Measurements from ENCODE around the gene PLXND1. TPM values are rescaled to one million over a fixed set of nuclear protein-coding genes. Genes with fewer than 3 reads are reported as not detected.

Gene PLXND1
- polyA plus RNA-seq, 1 donor = 51.2 TPM

GRCh38 chr3:129558772-129559564, 47.5 kb downstream of the PLXND1 start:
- no peak for DNase-seq
- Histone ChIP-seq H3K27me3 (ENCODE audit: control insufficient read depth, insufficient read depth, low read length) (no peaks in the 10 kb centered on the region), H3K4me1 (ENCODE audit: control insufficient read depth, insufficient read depth, low read length) (peaks cover 16% of the 10 kb centered on the region), H3K4me3 (ENCODE audit: low read length) (no peak overlapping the region), H3K27ac (ENCODE audit: low read length) (no peak overlapping the region), H3K36me3 (ENCODE audit: control insufficient read depth, insufficient read depth, low read length) (peaks cover 18% of the 10 kb centered on the region), H3K9me3 (ENCODE audit: control insufficient read depth, low read depth, low read length) (no peaks in the 10 kb centered on the region)
- no CpG with 5 or more reads among the region's 11 CpGs for WGBS (ENCODE audit: insufficient coverage, low lambda C conversion rate)

GRCh38 chr3:129558081-129558771, 48.2 kb downstream of the PLXND1 start:
- 100% methylated on average over 1 of the region's 15 CpGs for WGBS (ENCODE audit: insufficient coverage, low lambda C conversion rate)
- H3K27ac ChIP-seq (ENCODE audit: low read length) = no peak overlapping the region
- no peaks in the 10 kb centered on the region for H3K9me3 ChIP-seq (ENCODE audit: control insufficient read depth, low read depth, low read length)
- H3K4me3 ChIP-seq (ENCODE audit: low read length) = no peak overlapping the region
- H3K4me1 ChIP-seq (ENCODE audit: control insufficient read depth, insufficient read depth, low read length) = peaks cover 16% of the 10 kb centered on the region
- H3K36me3 ChIP-seq (ENCODE audit: control insufficient read depth, insufficient read depth, low read length) = peaks cover 18% of the 10 kb centered on the region
- no peaks in the 10 kb centered on the region for H3K27me3 ChIP-seq (ENCODE audit: control insufficient read depth, insufficient read depth, low read length)
- DNase-seq = no peak

- H3K36me3 ChIP-seq (ENCODE audit: control insufficient read depth, insufficient read depth, low read length) = peaks cover 14% of the 10 kb centered on the region
- H3K4me1 ChIP-seq (ENCODE audit: control insufficient read depth, insufficient read depth, low read length) = peaks cover 16% of the 10 kb centered on the region
- WGBS (ENCODE audit: insufficient coverage, low lambda C conversion rate) = no CpG with 5 or more reads among the region's 11 CpGs
These were observed 49.0 kb downstream of the PLXND1 start for GRCh38 chr3:129557548-129557894.

GRCh38 chr3:129556890-129557547, 49.5 kb downstream of the PLXND1 start:
- WGBS (ENCODE audit: insufficient coverage, low lambda C conversion rate) = no CpG with 5 or more reads among the region's 31 CpGs
- DNase-seq = no peak
- H3K36me3 ChIP-seq (ENCODE audit: control insufficient read depth, insufficient read depth, low read length) = peaks cover 12% of the 10 kb centered on the region
- no peaks in the 10 kb centered on the region for H3K27me3 ChIP-seq (ENCODE audit: control insufficient read depth, insufficient read depth, low read length)
- no peak overlapping the region for H3K4me3 ChIP-seq (ENCODE audit: low read length)
- no peaks in the 10 kb centered on the region for H3K9me3 ChIP-seq (ENCODE audit: control insufficient read depth, low read depth, low read length)
- H3K27ac ChIP-seq (ENCODE audit: low read length) = no peak overlapping the region
- H3K4me1 ChIP-seq (ENCODE audit: control insufficient read depth, insufficient read depth, low read length) = peaks cover 16% of the 10 kb centered on the region

More at GRCh38 chr3:129557548-129557894, 49.0 kb downstream of the PLXND1 start:
- Histone ChIP-seq H3K9me3 (ENCODE audit: control insufficient read depth, low read depth, low read length) (no peaks in the 10 kb centered on the region), H3K4me3 (ENCODE audit: low read length) (no peak overlapping the region), H3K27ac (ENCODE audit: low read length) (no peak overlapping the region), H3K27me3 (ENCODE audit: control insufficient read depth, insufficient read depth, low read length) (no peaks in the 10 kb centered on the region)
- no peak for DNase-seq

- no CpG with 5 or more reads among the region's 15 CpGs for WGBS (ENCODE audit: insufficient coverage, low lambda C conversion rate)
- DNase-seq = no peak
- H3K27me3 ChIP-seq (ENCODE audit: control insufficient read depth, insufficient read depth, low read length) = no peaks in the 10 kb centered on the region
These were observed 50.1 kb downstream of the PLXND1 start for GRCh38 chr3:129556358-129556695.

GRCh38 chr3:129555616-129556357, 50.7 kb downstream of the PLXND1 start:
- Histone ChIP-seq H3K4me1 (ENCODE audit: control insufficient read depth, insufficient read depth, low read length) (peaks cover 9% of the 10 kb centered on the region), H3K9me3 (ENCODE audit: control insufficient read depth, low read depth, low read length) (no peaks in the 10 kb centered on the region), H3K36me3 (ENCODE audit: control insufficient read depth, insufficient read depth, low read length) (peaks cover 12% of the 10 kb centered on the region), H3K27ac (ENCODE audit: low read length) (no peak overlapping the region), H3K4me3 (ENCODE audit: low read length) (no peak overlapping the region), H3K27me3 (ENCODE audit: control insufficient read depth, insufficient read depth, low read length) (no peaks in the 10 kb centered on the region)
- no peak for DNase-seq
- WGBS (ENCODE audit: insufficient coverage, low lambda C conversion rate) = no CpG with 5 or more reads among the region's 18 CpGs

More at GRCh38 chr3:129556358-129556695, 50.1 kb downstream of the PLXND1 start:
- H3K27ac ChIP-seq (ENCODE audit: low read length) = no peak overlapping the region
- H3K4me3 ChIP-seq (ENCODE audit: low read length) = no peak overlapping the region
- H3K36me3 ChIP-seq (ENCODE audit: control insufficient read depth, insufficient read depth, low read length) = peaks cover 12% of the 10 kb centered on the region
- H3K9me3 ChIP-seq (ENCODE audit: control insufficient read depth, low read depth, low read length) = no peaks in the 10 kb centered on the region
- H3K4me1 ChIP-seq (ENCODE audit: control insufficient read depth, insufficient read depth, low read length) = peaks cover 15% of the 10 kb centered on the region

GRCh38 chr3:129555153-129555550, 51.3 kb downstream of the PLXND1 start:
- DNase-seq = no peak
- no peak overlapping the region for H3K27ac ChIP-seq (ENCODE audit: low read length)

GRCh38 chr3:129554356-129555152, 51.9 kb downstream of the PLXND1 start:
- Histone ChIP-seq H3K4me1 (ENCODE audit: control insufficient read depth, insufficient read depth, low read length) (no peaks in the 10 kb centered on the region), H3K4me3 (ENCODE audit: low read length) (no peak overlapping the region), H3K27ac (ENCODE audit: low read length) (no peak overlapping the region), H3K27me3 (ENCODE audit: control insufficient read depth, insufficient read depth, low read length) (no peaks in the 10 kb centered on the region), H3K36me3 (ENCODE audit: control insufficient read depth, insufficient read depth, low read length) (peaks cover 12% of the 10 kb centered on the region), H3K9me3 (ENCODE audit: control insufficient read depth, low read depth, low read length) (no peaks in the 10 kb centered on the region)
- no peak for DNase-seq
- WGBS (ENCODE audit: insufficient coverage, low lambda C conversion rate) = no CpG with 5 or more reads among the region's 13 CpGs

More at GRCh38 chr3:129555153-129555550, 51.3 kb downstream of the PLXND1 start:
- Histone ChIP-seq H3K36me3 (ENCODE audit: control insufficient read depth, insufficient read depth, low read length) (peaks cover 12% of the 10 kb centered on the region), H3K27me3 (ENCODE audit: control insufficient read depth, insufficient read depth, low read length) (no peaks in the 10 kb centered on the region), H3K4me1 (ENCODE audit: control insufficient read depth, insufficient read depth, low read length) (peaks cover 4% of the 10 kb centered on the region), H3K9me3 (ENCODE audit: control insufficient read depth, low read depth, low read length) (no peaks in the 10 kb centered on the region), H3K4me3 (ENCODE audit: low read length) (no peak overlapping the region)
- WGBS (ENCODE audit: insufficient coverage, low lambda C conversion rate) = no CpG with 5 or more reads among the region's 15 CpGs

- H3K27ac ChIP-seq (ENCODE audit: low read length) = no peak overlapping the region
- no CpG with 5 or more reads among the region's 15 CpGs for WGBS (ENCODE audit: insufficient coverage, low lambda C conversion rate)
- H3K36me3 ChIP-seq (ENCODE audit: control insufficient read depth, insufficient read depth, low read length) = peaks cover 8% of the 10 kb centered on the region
- H3K27me3 ChIP-seq (ENCODE audit: control insufficient read depth, insufficient read depth, low read length) = no peaks in the 10 kb centered on the region
- no peaks in the 10 kb centered on the region for H3K9me3 ChIP-seq (ENCODE audit: control insufficient read depth, low read depth, low read length)
- no peaks in the 10 kb centered on the region for H3K4me1 ChIP-seq (ENCODE audit: control insufficient read depth, insufficient read depth, low read length)
- DNase-seq = no peak
- no peak overlapping the region for H3K4me3 ChIP-seq (ENCODE audit: low read length)
These were observed 52.8 kb downstream of the PLXND1 start for GRCh38 chr3:129553719-129554118.

Measured in large intestine (tissue), 3 donors.